ENCODE measurements around the gene GPC3. TPM values are rescaled to one million over a fixed set of nuclear protein-coding genes. Genes with fewer than 3 reads are reported as not detected.

The GPC3 gene
- polyA plus RNA-seq, 2 of the 4 experiments (the other 2 are of a cell fraction), result not detected

DNA sequence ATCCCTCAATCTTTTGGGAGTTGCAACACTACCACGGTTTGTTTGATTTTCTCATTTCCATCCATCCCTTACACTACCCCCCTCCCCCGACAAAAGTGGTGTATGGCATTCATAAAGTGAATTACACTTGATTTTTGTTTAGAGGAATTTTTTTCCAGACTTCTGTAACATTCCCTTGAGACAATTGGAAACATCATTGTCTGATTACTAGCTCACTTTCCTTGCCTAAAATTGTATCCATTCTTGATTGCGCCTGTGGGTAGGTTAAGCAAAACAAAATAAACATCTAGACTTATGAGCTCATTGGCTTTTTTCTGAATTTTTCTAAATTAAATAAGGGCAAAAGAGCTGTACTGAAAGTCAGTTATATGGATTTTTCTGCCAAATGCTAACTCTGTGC, 3.5 kb downstream of the GPC3 start:
- POLR2A ChIA-PET, result no interaction called here
- TF ChIP-seq ESRRA (IDR thresholded peaks at IDR 0.05; ENCODE audit: borderline replicate concordance, low read length) (no peak), NPAS2 (CRISPR knock-in tag; IDR thresholded peaks at IDR 0.05; ENCODE audit: borderline replicate concordance) (no peak), JUN (IDR thresholded peaks at IDR 0.05) (no peak), TP53 (CRISPR knock-in tag; IDR thresholded peaks at IDR 0.05) (no peak), ZNF302 (CRISPR knock-in tag; IDR thresholded peaks at IDR 0.05) (no peak)
- TF ChIP-seq, protein P1, sequence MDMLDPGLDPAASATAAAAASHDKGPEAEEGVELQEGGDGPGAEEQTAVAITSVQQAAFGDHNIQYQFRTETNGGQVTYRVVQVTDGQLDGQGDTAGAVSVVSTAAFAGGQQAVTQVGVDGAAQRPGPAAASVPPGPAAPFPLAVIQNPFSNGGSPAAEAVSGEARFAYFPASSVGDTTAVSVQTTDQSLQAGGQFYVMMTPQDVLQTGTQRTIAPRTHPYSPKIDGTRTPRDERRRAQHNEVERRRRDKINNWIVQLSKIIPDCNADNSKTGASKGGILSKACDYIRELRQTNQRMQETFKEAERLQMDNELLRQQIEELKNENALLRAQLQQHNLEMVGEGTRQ (IDR thresholded peaks at IDR 0.05), result no peak
- no peaks in the 10 kb centered on the region for H3K4me1 ChIP-seq
- FAIRE-seq, result no peak
- ATAC-seq, result no peak
- no peak overlapping the region for H3K4me3 ChIP-seq
- H3K9me3 ChIP-seq, result no peaks in the 10 kb centered on the region
- H3K4me2 ChIP-seq, result no peak overlapping the region
- DNase-seq (ENCODE audit: low read depth in 1 of 2, low spot score in 1 of 2), result no peak
- CTCF ChIA-PET, result no interaction called here
- no peak overlapping the region for H3K27ac ChIP-seq
- WGBS (ENCODE audit: missing lambda C conversion rate), result 2% methylated on average over 3 of the region's 3 CpGs

DNA sequence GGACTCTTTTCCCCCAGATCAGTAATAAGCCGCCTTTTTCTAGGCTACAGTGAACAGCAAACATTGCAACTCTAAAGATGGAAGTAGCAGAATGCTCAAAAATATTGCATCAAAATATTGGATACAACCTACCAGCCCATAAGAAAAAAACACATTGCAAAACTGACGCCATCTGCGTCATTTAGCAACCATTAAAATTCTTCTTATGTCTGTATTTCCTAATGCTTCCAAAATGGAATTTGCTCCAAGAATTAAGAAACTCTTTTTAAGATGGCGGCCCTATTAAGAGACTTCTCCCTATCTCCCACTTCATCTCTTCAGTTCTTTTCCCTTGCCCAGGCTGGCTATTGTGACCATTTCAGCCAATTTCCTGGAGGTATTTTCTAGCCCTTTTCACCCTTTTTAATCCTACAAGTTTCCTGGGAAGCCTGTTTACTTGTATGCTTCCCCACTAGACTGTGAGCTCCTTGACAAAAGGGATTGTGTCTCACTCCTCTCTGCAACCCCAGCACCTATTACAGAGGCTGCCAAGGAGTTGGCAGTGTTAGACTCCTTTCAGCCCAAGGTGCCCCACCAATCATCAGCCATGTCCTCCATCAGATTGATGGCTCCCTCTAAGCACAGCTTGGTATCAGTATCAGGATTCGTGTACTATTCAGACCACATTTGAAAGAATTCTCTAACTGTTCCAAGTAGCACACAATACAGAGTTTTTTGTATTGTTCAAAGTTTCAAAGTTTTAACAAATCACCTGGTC, 4.4 kb downstream of the GPC3 start:
- no peak for TF ChIP-seq RCOR1 (IDR thresholded peaks at IDR 0.05; ENCODE audit: low read depth, low read length)
- TF ChIP-seq, protein P2, sequence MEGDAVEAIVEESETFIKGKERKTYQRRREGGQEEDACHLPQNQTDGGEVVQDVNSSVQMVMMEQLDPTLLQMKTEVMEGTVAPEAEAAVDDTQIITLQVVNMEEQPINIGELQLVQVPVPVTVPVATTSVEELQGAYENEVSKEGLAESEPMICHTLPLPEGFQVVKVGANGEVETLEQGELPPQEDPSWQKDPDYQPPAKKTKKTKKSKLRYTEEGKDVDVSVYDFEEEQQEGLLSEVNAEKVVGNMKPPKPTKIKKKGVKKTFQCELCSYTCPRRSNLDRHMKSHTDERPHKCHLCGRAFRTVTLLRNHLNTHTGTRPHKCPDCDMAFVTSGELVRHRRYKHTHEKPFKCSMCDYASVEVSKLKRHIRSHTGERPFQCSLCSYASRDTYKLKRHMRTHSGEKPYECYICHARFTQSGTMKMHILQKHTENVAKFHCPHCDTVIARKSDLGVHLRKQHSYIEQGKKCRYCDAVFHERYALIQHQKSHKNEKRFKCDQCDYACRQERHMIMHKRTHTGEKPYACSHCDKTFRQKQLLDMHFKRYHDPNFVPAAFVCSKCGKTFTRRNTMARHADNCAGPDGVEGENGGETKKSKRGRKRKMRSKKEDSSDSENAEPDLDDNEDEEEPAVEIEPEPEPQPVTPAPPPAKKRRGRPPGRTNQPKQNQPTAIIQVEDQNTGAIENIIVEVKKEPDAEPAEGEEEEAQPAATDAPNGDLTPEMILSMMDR (IDR thresholded peaks at IDR 0.05), result no peak
- TF ChIP-seq, protein P3, sequence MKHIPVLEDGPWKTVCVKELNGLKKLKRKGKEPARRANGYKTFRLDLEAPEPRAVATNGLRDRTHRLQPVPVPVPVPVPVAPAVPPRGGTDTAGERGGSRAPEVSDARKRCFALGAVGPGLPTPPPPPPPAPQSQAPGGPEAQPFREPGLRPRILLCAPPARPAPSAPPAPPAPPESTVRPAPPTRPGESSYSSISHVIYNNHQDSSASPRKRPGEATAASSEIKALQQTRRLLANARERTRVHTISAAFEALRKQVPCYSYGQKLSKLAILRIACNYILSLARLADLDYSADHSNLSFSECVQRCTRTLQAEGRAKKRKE (CRISPR knock-in tag; IDR thresholded peaks at IDR 0.05; ENCODE audit: low read depth), result no peak
- no peak for TF ChIP-seq CEBPB (IDR thresholded peaks at IDR 0.05)
- TF ChIP-seq KDM5A (IDR thresholded peaks at IDR 0.05), result no peak
- no peak for TF ChIP-seq TP53 (CRISPR knock-in tag; IDR thresholded peaks at IDR 0.05)
- no peak for TF ChIP-seq GATA3 (IDR thresholded peaks at IDR 0.05; ENCODE audit: borderline replicate concordance)
- TF ChIP-seq TFCP2L1 (CRISPR knock-in tag; IDR thresholded peaks at IDR 0.05), result no peak
- TF ChIP-seq, protein P4, sequence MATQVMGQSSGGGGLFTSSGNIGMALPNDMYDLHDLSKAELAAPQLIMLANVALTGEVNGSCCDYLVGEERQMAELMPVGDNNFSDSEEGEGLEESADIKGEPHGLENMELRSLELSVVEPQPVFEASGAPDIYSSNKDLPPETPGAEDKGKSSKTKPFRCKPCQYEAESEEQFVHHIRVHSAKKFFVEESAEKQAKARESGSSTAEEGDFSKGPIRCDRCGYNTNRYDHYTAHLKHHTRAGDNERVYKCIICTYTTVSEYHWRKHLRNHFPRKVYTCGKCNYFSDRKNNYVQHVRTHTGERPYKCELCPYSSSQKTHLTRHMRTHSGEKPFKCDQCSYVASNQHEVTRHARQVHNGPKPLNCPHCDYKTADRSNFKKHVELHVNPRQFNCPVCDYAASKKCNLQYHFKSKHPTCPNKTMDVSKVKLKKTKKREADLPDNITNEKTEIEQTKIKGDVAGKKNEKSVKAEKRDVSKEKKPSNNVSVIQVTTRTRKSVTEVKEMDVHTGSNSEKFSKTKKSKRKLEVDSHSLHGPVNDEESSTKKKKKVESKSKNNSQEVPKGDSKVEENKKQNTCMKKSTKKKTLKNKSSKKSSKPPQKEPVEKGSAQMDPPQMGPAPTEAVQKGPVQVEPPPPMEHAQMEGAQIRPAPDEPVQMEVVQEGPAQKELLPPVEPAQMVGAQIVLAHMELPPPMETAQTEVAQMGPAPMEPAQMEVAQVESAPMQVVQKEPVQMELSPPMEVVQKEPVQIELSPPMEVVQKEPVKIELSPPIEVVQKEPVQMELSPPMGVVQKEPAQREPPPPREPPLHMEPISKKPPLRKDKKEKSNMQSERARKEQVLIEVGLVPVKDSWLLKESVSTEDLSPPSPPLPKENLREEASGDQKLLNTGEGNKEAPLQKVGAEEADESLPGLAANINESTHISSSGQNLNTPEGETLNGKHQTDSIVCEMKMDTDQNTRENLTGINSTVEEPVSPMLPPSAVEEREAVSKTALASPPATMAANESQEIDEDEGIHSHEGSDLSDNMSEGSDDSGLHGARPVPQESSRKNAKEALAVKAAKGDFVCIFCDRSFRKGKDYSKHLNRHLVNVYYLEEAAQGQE (IDR thresholded peaks at IDR 0.05), result no peak
- no peak for TF ChIP-seq ZSCAN20 (CRISPR knock-in tag; IDR thresholded peaks at IDR 0.05)
- TF ChIP-seq MAZ (IDR thresholded peaks at IDR 0.05; ENCODE audit: borderline replicate concordance, low read depth, low read length), result no peak
- TF ChIP-seq, protein P1 (IDR thresholded peaks at IDR 0.05), result no peak
- TF ChIP-seq CBX8 (IDR thresholded peaks at IDR 0.05), result no peak
- TF ChIP-seq RFX5 (IDR thresholded peaks at IDR 0.05), result no peak
- Histone ChIP-seq H3K4me2 (no peak overlapping the region), H3K27ac (no peak overlapping the region), H3K9me3 (no peaks in the 10 kb centered on the region), H3K4me1 (no peaks in the 10 kb centered on the region), H3K4me3 (no peak overlapping the region)
- POLR2A ChIA-PET, result no interaction called here
- WGBS (ENCODE audit: missing lambda C conversion rate), result 27% methylated on average over 5 of the region's 5 CpGs
- FAIRE-seq (no peak), DNase-seq (ENCODE audit: low read depth in 1 of 2, low spot score in 1 of 2) (no peak), ATAC-seq (no peak)
- CTCF ChIA-PET, result no interaction called here
